Uterus (tissue), 2 donors: ENCODE measurements around the gene PDLIM5.

ENCODE experiments used
- POLR2A ChIP-seq, 2 donors: fragments of 450-650 bp; IDR thresholded peaks; one replicate each; pipeline ENCODE4 v1.6.1; 2016; ENCODE audit warnings: antibody characterized with exemption in 2 of 2, mild to moderate bottlenecking in 1 of 2, moderate library complexity in 1 of 2
- TF ChIP-seq, protein P1 (sequence below), 4 experiments: fragments of 200-600 bp in 2 of 4; fragments of 450-650 bp in 2 of 4; sonication (generic) in 2 of 4; IDR thresholded peaks; one replicate each; pipeline ENCODE4 v1.5.1; 2016 to 2019; ENCODE audit warnings: antibody characterized with exemption in 4 of 4, mild to moderate bottlenecking in 2 of 4, moderate library complexity in 1 of 4

DNA sequence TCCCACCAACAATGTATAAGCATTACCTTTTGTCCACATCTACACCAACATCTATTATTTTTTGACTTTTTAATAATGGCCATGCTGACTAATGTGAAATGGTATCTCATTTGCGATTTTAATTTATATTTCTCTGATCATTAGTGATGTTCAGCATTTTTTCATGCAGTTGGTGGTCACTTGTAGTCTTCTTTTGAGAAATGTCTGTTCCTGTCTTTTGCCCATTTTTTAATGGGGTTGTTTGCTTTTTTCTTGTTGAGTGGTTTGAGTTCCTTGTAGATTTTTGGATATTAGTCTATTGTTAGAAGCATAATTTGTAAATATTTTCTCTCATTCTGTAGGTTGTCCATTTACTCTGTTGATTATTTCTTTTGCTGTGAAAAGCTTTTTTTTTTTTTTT is 36.8 kb upstream of the PDLIM5 start:
- no peak for TF ChIP-seq POLR2A (IDR thresholded peaks at IDR 0.05)
- TF ChIP-seq, protein P1, sequence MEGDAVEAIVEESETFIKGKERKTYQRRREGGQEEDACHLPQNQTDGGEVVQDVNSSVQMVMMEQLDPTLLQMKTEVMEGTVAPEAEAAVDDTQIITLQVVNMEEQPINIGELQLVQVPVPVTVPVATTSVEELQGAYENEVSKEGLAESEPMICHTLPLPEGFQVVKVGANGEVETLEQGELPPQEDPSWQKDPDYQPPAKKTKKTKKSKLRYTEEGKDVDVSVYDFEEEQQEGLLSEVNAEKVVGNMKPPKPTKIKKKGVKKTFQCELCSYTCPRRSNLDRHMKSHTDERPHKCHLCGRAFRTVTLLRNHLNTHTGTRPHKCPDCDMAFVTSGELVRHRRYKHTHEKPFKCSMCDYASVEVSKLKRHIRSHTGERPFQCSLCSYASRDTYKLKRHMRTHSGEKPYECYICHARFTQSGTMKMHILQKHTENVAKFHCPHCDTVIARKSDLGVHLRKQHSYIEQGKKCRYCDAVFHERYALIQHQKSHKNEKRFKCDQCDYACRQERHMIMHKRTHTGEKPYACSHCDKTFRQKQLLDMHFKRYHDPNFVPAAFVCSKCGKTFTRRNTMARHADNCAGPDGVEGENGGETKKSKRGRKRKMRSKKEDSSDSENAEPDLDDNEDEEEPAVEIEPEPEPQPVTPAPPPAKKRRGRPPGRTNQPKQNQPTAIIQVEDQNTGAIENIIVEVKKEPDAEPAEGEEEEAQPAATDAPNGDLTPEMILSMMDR (IDR thresholded peaks at IDR 0.05) = no peak
